H1 (cell line): Measurements from ENCODE around the gene LMAN2. TPM values are rescaled to one million over a fixed set of nuclear protein-coding genes. Genes with fewer than 3 reads are reported as not detected.

Experiments used
- GABPA ChIP-seq: IDR thresholded peaks from 2 replicates; pipeline ENCODE4 v1.6.1; 2011; ENCODE audit warnings: mild to moderate bottlenecking, low read length, moderate library complexity, borderline replicate concordance; ENCODE audit not compliant: insufficient read depth
- KDM1A ChIP-seq: fragments of 200-600, 300-600 bp; sonication (generic); IDR thresholded peaks from 2 replicates; pipeline ENCODE4 v1.7.1; 2016; ENCODE audit warnings: mild to moderate bottlenecking, low read length, borderline replicate concordance
- TBP ChIP-seq: IDR thresholded peaks from 2 replicates; pipeline ENCODE4 v1.6.1; 2011; ENCODE audit warnings: low read depth, low read length, improper control_type of control experiment
- polyA plus RNA-seq, 7 experiments: library from polyadenylated mRNA; depleted of rRNA in 3 of 7; stranded (reverse) in 5 of 7; unstranded in 2 of 7; fragments of >200 nt in 5 of 7; fragments of 200-250 nt in 2 of 7; gene quantifications; 1 replicate in 5 of 7; 2 replicates in 1 of 7; 4 replicates in 1 of 7; pipeline versions ENCODE4 v1.2.1 to v1.2.3, GENCODE V29; 2011 to 2013; ENCODE audit warnings: missing spikeins in 2 of 7, mixed read lengths in 2 of 7
- total RNA-seq: library from RNA; stranded (reverse); fragmentation: NEBNext Ultra II Directional; extraction: Animal tissue kit (Norgen Biotek cat#: 25700); gene quantifications from 2 replicates; pipeline ENCODE4 v1.2.1, GENCODE V29; 2021
- TF ChIP-seq, protein P1 (sequence below): IDR thresholded peaks from 2 replicates; pipeline ENCODE4 v1.6.1; 2012; ENCODE audit warnings: inconsistent platforms
- TF ChIP-seq, protein P2 (sequence below): fragments of 300-600 bp; sonication (generic); IDR thresholded peaks from 2 replicates; pipeline ENCODE4 v1.7.1; 2012; ENCODE audit warnings: low read length, moderate library complexity, mild to moderate bottlenecking, inconsistent platforms; ENCODE audit not compliant: insufficient replicate concordance
- TF ChIP-seq, protein P3 (sequence below), 3 experiments: IDR thresholded peaks; 1 replicate in 2 of 3; 2 replicates in 1 of 3; pipeline versions ENCODE4 v1.5.1 to v1.6.1; 2011; ENCODE audit warnings: low read length in 3 of 3, mild to moderate bottlenecking in 3 of 3, inconsistent platforms in 2 of 3, low read depth in 1 of 3, moderate library complexity in 1 of 3; ENCODE audit not compliant: insufficient read depth in 1 of 3; ENCODE audit errors: control extremely low read depth in 1 of 3

The LMAN2 gene
- total and polyA plus RNA-seq, 2 of the 8 experiments (the other 6 are each of a cell fraction or from before 2014, with no cell fraction given) = 116 to 225 TPM

DNA sequence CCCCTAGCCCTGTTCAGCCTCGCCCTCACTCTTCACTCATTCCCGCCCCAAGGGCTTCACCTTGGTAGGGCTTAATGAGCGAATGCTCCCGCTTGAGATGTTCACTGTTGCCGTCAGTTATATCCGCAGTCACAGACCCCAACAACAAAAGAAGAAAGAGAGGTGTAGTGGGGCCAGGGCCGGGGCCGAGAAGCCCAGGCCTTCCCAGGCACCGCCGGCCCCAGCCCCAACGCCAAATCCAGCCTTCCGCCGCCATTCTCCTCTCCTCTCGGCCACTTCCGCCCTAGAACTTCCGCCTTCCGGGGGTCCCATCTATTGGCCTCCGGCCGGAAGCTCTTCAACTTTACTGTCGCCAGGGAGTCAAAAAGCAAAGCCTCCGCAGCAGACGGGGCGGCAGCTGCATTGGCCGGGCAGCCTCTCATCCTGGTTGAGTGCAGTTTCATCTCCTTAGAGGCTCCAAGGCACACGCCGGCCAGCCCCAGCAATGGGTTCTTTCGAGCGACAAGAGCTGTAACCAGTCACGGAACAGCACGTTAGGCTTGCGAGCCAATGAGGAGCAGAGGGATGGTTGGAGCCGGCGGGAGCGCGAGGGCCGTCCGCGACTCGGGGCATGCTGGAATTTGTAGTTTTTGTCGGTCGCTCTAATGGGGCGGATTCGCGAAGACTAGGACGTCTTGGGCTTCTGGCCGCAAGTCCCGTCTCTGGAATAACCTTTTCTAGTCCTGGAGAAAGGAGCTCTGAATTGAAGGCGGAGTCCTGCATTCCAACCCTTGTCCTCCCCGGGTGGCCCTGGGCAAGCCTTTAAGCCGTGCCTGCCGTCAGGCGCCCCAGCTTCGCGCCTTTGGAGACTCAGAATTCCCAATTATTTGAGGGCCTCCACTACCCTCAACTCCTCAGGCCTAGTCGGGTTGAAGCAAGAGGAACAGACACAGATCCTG, at the start of gene LMAN2 (continued):
- TF ChIP-seq, protein P1, sequence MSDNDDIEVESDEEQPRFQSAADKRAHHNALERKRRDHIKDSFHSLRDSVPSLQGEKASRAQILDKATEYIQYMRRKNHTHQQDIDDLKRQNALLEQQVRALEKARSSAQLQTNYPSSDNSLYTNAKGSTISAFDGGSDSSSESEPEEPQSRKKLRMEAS = peak; percentile 64; the same call in 1 of the 2 replicates
- TF ChIP-seq, protein P2, sequence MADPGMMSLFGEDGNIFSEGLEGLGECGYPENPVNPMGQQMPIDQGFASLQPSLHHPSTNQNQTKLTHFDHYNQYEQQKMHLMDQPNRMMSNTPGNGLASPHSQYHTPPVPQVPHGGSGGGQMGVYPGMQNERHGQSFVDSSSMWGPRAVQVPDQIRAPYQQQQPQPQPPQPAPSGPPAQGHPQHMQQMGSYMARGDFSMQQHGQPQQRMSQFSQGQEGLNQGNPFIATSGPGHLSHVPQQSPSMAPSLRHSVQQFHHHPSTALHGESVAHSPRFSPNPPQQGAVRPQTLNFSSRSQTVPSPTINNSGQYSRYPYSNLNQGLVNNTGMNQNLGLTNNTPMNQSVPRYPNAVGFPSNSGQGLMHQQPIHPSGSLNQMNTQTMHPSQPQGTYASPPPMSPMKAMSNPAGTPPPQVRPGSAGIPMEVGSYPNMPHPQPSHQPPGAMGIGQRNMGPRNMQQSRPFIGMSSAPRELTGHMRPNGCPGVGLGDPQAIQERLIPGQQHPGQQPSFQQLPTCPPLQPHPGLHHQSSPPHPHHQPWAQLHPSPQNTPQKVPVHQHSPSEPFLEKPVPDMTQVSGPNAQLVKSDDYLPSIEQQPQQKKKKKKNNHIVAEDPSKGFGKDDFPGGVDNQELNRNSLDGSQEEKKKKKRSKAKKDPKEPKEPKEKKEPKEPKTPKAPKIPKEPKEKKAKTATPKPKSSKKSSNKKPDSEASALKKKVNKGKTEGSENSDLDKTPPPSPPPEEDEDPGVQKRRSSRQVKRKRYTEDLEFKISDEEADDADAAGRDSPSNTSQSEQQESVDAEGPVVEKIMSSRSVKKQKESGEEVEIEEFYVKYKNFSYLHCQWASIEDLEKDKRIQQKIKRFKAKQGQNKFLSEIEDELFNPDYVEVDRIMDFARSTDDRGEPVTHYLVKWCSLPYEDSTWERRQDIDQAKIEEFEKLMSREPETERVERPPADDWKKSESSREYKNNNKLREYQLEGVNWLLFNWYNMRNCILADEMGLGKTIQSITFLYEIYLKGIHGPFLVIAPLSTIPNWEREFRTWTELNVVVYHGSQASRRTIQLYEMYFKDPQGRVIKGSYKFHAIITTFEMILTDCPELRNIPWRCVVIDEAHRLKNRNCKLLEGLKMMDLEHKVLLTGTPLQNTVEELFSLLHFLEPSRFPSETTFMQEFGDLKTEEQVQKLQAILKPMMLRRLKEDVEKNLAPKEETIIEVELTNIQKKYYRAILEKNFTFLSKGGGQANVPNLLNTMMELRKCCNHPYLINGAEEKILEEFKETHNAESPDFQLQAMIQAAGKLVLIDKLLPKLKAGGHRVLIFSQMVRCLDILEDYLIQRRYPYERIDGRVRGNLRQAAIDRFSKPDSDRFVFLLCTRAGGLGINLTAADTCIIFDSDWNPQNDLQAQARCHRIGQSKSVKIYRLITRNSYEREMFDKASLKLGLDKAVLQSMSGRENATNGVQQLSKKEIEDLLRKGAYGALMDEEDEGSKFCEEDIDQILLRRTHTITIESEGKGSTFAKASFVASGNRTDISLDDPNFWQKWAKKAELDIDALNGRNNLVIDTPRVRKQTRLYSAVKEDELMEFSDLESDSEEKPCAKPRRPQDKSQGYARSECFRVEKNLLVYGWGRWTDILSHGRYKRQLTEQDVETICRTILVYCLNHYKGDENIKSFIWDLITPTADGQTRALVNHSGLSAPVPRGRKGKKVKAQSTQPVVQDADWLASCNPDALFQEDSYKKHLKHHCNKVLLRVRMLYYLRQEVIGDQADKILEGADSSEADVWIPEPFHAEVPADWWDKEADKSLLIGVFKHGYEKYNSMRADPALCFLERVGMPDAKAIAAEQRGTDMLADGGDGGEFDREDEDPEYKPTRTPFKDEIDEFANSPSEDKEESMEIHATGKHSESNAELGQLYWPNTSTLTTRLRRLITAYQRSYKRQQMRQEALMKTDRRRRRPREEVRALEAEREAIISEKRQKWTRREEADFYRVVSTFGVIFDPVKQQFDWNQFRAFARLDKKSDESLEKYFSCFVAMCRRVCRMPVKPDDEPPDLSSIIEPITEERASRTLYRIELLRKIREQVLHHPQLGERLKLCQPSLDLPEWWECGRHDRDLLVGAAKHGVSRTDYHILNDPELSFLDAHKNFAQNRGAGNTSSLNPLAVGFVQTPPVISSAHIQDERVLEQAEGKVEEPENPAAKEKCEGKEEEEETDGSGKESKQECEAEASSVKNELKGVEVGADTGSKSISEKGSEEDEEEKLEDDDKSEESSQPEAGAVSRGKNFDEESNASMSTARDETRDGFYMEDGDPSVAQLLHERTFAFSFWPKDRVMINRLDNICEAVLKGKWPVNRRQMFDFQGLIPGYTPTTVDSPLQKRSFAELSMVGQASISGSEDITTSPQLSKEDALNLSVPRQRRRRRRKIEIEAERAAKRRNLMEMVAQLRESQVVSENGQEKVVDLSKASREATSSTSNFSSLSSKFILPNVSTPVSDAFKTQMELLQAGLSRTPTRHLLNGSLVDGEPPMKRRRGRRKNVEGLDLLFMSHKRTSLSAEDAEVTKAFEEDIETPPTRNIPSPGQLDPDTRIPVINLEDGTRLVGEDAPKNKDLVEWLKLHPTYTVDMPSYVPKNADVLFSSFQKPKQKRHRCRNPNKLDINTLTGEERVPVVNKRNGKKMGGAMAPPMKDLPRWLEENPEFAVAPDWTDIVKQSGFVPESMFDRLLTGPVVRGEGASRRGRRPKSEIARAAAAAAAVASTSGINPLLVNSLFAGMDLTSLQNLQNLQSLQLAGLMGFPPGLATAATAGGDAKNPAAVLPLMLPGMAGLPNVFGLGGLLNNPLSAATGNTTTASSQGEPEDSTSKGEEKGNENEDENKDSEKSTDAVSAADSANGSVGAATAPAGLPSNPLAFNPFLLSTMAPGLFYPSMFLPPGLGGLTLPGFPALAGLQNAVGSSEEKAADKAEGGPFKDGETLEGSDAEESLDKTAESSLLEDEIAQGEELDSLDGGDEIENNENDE = no peak
- TF ChIP-seq TBP (peak; percentile 20; the same call in 1 of the 2 replicates), KDM1A (no peak), GABPA (peak; percentile 98)
- TF ChIP-seq, protein P3, sequence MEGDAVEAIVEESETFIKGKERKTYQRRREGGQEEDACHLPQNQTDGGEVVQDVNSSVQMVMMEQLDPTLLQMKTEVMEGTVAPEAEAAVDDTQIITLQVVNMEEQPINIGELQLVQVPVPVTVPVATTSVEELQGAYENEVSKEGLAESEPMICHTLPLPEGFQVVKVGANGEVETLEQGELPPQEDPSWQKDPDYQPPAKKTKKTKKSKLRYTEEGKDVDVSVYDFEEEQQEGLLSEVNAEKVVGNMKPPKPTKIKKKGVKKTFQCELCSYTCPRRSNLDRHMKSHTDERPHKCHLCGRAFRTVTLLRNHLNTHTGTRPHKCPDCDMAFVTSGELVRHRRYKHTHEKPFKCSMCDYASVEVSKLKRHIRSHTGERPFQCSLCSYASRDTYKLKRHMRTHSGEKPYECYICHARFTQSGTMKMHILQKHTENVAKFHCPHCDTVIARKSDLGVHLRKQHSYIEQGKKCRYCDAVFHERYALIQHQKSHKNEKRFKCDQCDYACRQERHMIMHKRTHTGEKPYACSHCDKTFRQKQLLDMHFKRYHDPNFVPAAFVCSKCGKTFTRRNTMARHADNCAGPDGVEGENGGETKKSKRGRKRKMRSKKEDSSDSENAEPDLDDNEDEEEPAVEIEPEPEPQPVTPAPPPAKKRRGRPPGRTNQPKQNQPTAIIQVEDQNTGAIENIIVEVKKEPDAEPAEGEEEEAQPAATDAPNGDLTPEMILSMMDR (IDR thresholded peaks at IDR 0.05; ENCODE audit: control extremely low read depth in 1 of 3, insufficient read depth in 1 of 3, low read depth in 1 of 3, low read length in 3 of 3) = no peak
